KOPT-K1 (cell line): ENCODE measurements around the gene ZC3H18.

Experiments used
- H3K27ac ChIP-seq: fragments of 200-600 bp; sonication (generic); 2 replicates; pipeline ENCODE4 v1.5.1; 2016; ENCODE audit warnings: antibody characterized with exemption, mild to moderate bottlenecking, low read depth, low read length; ENCODE audit not compliant: poor library complexity, severe bottlenecking
- H3K36me3 ChIP-seq: fragments of 200-600 bp; sonication (generic); 2 replicates; pipeline ENCODE4 v1.5.1; 2017; ENCODE audit warnings: antibody characterized with exemption, mild to moderate bottlenecking, low read length, moderate library complexity; ENCODE audit not compliant: insufficient read depth
- H3K9me3 ChIP-seq: fragments of 200-600 bp; sonication (generic); 2 replicates; pipeline ENCODE4 v1.5.1; 2017; ENCODE audit warnings: antibody characterized with exemption, low read length, mild to moderate bottlenecking; ENCODE audit not compliant: insufficient read depth, poor library complexity, severe bottlenecking

ZC3H18 gene

DNA sequence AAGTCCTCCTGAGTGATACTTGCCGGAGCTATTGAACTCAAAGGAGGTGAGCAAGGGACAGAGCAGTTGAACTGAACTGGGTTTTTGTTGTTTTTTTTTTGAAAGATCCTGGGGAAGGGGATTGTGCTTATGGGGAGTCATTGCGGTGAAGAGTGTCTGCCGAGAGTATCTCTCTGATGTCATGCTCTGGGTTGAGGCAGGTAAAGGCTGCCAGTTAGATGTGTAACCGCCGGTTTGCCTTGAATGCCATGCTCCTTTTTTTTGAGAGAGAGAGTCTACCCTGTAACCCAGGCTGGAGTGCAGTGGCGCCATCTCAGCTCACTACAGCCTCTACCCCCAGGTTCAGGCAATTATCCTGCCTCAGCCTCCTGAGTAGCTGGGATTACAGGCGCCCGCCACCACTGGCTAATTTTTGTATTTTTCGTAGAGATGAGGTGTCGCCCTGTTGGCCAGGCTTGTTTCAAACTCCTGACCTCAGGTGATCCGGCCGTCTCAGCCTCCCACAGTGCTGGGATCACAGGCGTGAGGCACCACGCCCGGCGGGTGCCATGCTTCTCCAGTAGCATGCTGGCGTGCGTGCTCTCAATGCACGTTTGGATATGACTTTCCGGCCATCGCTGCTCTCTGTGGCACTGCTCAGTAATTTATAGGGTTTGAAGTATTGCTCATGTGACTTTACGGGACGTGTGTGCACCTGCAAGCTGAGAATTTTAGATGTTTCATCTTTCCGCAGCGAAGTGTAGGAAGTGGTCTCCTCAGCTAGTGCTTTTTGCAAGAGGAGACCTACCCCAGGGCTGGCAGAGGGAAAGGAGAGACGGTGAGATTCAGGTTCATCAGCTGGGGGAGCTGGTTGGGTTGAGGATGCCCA, 8.5 kb downstream of the ZC3H18 start:
- no peak overlapping the region for H3K27ac ChIP-seq
- H3K9me3 ChIP-seq: no peaks in the 10 kb centered on the region
- peaks cover 95% of the 10 kb centered on the region for H3K36me3 ChIP-seq

DNA sequence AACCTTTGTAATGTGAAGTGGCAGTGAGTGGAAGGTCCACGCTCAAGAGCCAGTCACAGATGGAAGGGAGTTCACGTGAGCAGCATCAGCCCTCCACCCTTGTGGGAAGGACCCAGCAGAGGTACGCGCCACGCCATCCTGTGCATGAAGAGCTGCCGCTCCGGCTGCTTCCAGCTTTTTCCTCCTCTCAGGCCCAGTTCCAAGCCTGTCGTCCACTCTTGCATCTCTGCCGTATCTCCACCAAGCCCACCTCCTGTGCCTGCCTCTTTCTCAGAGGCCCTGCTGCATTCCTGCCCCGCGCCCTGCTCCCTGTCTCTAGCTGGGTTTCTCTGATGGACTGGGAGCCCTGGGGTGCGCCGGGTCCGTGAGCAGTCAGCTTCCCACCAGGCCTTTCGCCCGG, 10.2 kb downstream of the ZC3H18 start:
- Histone ChIP-seq H3K9me3 (no peaks in the 10 kb centered on the region), H3K27ac (no peak overlapping the region), H3K36me3 (peaks cover 98% of the 10 kb centered on the region)

DNA sequence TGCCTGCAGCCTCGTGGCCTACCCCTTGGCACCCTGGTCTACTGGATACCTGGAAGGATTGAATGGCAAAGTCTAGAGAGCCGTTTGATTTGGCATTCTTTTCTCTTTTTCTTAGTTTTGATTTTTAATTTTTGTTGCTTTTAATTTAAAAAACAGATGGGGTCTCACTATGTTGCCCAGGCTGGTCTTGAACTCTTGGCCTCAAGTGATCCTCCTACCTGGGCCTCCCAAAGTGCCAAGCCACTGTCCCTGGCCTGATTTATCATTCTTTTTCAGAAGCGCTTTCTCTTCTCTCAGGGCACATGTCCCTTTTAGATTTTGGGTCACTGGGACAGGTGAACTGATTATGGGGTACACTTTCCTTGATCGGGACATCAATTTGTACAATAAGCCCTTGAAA, 10.8 kb downstream of the ZC3H18 start:
- peaks cover 98% of the 10 kb centered on the region for H3K36me3 ChIP-seq
- no peaks in the 10 kb centered on the region for H3K9me3 ChIP-seq

DNA sequence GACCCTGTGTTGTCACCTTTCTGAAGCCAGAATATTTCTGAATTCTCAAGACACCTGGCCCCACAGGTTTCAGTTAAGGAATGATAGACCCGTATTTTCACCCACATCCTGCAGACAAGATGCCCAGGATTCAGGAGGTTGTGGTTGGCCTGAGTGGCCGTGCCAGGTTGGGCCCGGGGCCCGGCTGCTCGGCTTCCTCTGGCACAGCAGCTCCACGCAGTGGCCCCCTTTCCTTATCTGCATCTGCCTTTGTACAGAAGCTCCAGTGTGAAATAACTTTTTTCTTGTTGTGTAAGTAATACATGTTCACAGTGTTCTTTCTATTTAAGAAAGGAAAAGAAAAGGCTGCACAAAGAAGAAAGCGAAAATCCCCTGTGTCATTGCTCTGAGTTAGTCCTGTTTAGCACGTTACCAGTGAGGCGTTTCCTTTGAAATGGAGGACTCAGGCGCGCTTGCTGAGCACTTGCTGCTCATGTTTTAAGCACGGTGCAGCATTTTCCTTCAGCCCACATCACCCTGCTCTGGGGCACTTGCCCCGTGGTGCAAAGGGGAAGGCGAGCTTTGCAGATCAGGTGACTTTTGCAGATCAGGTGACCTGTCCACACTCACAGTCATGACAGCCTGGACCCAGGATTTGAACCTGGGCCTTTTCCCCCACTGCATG, 12.8 kb downstream of the ZC3H18 start:
- Histone ChIP-seq H3K9me3 (no peaks in the 10 kb centered on the region), H3K36me3 (peaks cover 98% of the 10 kb centered on the region), H3K27ac (no peak overlapping the region)

More for the DNA sequence above, 10.8 kb downstream of the ZC3H18 start:
- H3K27ac ChIP-seq: no peak overlapping the region

DNA sequence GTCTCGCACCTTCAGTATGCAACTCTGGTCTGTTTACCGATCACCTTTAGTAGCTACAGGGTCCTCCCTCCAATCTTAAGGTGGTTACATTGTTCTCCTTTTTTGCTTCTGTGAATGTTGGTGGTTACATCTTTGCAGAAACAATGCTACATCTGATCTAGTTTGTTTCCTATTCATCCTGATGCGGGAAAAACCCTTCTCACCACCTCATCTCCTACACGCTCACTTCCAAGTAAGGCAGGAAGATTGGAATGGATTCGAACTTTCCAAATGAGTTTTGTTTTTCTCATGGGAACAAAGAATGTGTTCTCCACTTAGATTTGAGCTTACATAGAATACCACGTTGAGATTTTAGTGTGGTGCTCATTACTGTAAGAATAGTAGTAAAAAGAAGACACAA, 14.5 kb downstream of the ZC3H18 start:
- peaks cover 98% of the 10 kb centered on the region for H3K36me3 ChIP-seq

DNA sequence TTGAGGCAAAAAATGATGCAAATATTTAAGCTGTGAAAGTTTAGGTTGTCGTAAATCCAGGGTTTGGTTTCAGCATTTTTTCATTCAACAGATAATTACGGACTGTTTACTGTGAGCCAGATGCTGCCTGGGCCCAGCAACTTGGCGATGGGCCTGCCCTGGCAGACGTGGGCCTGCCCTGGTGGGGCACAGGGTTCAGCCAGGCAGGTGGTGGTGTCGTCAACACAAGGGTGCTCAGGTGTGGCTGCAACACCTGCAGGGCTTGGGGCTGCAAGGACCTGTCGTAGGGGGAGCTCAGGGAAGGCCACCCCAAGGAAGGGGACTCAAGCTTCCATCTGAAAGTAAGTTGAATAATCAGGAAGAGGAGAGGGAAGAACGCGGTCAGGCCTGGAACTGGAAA, 15.1 kb downstream of the ZC3H18 start:
- Histone ChIP-seq H3K27ac (no peak overlapping the region), H3K36me3 (peaks cover 98% of the 10 kb centered on the region), H3K9me3 (no peaks in the 10 kb centered on the region)

More for the DNA sequence above, 14.5 kb downstream of the ZC3H18 start:
- H3K27ac ChIP-seq: no peak overlapping the region
- H3K9me3 ChIP-seq: no peaks in the 10 kb centered on the region

DNA sequence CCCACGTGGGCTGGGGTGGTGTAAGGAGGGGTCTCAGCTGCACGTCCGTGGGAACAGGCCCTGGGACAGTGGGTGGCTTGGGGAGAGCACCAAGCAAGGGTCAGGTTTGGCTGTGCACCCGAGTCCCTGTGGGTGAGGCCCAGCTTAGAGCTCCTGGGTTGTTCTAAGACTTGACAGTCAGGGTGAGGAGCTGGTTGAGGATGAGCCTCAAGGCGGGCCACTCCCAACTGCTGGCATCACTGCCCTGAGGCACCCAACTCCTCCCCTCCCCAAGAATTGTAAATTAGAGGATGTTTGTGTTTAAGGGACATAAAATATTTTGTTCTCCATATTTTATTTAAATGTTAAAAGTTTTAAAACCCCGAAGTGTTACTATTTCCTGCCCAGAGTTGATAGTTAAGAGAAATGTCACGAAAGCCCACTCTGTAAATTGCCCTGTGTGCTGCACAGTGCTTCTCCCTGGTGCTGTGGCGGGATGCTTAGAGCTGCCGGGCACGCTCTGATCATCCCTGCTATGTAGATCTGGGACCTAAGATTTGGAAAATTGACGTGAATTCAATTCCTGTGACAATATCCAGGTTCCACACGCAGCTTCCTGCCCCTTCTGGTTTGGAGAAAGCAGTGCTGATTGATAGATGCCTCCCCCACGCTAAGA, 15.9 kb downstream of the ZC3H18 start:
- Histone ChIP-seq H3K27ac (no peak overlapping the region), H3K36me3 (peaks cover 98% of the 10 kb centered on the region), H3K9me3 (no peaks in the 10 kb centered on the region)

DNA sequence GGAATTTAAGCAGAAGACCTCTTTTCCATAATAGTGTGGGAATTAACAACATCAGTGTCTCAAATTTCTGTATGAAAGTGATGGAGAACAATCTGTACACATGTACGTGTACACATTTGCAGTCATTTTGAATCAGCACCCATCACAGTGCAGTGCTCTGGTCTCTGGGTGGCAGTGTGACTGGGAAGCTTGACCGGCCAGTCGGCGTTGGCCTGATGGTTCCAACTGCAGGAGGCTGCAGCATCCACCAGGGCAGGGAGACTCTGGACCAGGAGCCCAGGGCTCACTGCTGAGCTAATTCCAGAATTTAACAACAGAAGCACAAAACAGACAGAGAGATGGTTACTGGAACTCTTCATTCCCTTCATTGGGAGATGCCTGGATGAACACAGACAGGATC, 17.9 kb downstream of the ZC3H18 start:
- Histone ChIP-seq H3K9me3 (no peaks in the 10 kb centered on the region), H3K36me3 (peaks cover 97% of the 10 kb centered on the region), H3K27ac (no peak overlapping the region)

DNA sequence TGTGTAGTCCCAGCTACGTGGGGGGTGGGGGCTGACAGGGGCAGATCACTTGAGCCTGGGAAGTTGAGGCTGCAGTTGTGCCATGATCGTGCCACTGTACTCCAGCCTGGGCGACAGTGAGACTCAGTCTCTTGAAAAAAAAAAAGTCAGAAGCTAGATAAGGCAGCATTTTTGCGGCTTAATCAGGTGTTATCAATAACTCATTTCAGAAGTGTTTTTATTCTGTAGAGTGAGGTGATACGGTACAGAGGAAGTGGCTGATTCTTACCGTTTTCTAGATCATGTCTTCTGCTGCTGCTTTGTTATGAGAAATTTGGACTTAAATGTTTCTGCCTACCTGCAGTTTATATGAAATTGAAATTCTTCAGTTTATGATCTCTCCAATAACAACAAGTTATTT, 18.6 kb downstream of the ZC3H18 start:
- H3K27ac ChIP-seq: no peak overlapping the region
- no peaks in the 10 kb centered on the region for H3K9me3 ChIP-seq
- peaks cover 97% of the 10 kb centered on the region for H3K36me3 ChIP-seq

DNA sequence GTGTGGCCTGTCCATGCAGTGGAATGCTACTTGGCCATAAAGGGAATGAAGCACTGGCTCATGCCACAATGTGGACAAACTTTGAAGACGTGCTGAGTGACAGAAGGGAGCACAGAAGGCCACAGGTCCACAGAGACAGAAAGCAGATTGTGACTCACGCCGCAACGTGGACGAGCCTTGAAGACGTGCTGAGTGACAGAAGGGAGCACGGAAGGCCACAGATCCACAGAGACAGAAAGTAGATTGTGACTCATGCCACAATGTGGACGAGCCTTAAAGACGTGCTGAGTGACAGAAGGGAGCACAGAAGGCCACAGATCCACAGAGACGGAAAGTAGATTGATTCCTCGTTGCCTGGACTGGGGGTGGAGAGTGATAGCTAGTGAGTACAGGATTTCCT, 19.2 kb downstream of the ZC3H18 start:
- Histone ChIP-seq H3K36me3 (peaks cover 99% of the 10 kb centered on the region), H3K27ac (no peak overlapping the region), H3K9me3 (no peaks in the 10 kb centered on the region)

DNA sequence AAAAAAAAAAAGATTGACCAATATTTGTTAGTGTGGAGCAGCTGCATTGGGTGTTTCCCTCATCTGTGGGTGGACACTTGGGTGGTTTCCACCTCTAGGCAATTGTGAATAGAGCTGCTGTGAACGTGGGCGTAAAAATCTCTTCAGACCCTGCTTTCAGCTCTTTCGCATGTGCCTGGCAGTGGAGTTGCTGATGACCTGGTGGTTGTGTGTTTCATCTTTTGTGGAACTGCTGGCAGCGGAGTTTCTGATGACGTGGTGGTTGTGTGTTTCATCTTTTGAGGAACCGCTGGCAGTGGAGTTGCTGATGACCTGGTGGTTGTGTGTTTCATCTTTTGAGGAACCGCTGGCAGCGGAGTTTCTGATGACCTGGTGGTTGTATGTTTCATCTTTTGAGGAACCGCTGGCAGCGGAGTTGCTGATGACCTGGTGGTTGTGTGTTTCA, 21.4 kb downstream of the ZC3H18 start:
- Histone ChIP-seq H3K27ac (no peak overlapping the region), H3K36me3 (peaks cover 98% of the 10 kb centered on the region), H3K9me3 (no peaks in the 10 kb centered on the region)

DNA sequence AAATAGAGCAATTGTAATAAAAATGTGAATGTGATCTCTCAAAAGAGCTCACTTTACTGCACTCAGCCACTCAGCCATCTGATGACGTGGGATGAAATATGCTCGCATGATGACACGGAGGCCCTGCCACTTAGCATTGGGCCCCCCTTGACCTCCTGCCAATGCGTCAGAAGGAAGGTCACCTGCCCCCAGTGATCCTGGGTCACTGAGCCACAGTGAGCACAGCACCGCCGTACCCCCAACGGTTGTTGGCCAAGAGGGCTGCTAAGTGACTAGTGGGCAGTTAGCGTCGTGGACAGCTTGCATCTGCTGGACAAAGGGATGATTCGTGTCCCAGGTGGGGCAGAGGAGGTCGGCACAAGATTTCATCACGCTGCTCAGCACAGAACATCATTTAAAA, 22.9 kb downstream of the ZC3H18 start:
- H3K27ac ChIP-seq: no peak overlapping the region
- no peaks in the 10 kb centered on the region for H3K9me3 ChIP-seq
- peaks cover 98% of the 10 kb centered on the region for H3K36me3 ChIP-seq

DNA sequence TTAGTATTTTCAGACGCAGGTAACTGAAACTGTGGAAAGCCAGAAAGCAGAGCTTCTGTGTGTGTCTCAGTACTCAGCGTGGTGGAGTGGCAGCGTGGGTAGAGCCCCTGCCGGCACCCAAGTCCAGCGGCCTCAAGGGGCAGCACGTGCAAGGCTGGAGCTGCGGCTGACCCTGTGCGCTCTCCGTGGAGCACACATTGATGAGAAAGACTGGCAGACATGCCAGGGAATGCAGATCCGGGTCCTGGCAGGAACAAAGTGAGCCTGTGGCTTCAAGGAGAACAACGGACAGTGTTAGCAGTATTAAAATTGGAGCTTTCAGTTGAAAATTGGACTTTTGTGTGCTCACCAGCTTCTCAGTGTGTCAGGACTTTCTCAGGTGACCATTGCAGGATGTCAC, 23.3 kb downstream of the ZC3H18 start:
- H3K27ac ChIP-seq: no peak overlapping the region
- peaks cover 98% of the 10 kb centered on the region for H3K36me3 ChIP-seq
- no peaks in the 10 kb centered on the region for H3K9me3 ChIP-seq

DNA sequence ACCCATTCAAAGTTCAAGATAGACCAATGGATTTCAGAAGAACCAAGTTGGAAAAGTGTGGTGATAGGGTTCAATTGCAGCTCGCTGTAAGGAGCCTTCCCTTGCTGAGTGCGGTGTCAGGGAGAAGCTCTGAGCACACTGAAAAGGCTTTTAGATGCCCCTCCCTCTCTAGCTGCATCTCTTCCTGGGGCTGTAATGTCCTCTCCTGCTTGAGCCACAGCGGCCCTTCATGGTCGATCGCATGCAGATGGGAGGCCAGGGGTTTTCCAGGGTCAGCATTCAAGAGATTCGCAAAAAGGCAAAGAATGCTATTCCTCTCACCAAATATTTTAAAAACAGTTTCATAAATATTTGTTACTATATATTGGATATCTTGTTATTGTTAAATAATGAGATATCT, 23.7 kb downstream of the ZC3H18 start:
- Histone ChIP-seq H3K36me3 (peaks cover 98% of the 10 kb centered on the region), H3K9me3 (no peaks in the 10 kb centered on the region), H3K27ac (no peak overlapping the region)

DNA sequence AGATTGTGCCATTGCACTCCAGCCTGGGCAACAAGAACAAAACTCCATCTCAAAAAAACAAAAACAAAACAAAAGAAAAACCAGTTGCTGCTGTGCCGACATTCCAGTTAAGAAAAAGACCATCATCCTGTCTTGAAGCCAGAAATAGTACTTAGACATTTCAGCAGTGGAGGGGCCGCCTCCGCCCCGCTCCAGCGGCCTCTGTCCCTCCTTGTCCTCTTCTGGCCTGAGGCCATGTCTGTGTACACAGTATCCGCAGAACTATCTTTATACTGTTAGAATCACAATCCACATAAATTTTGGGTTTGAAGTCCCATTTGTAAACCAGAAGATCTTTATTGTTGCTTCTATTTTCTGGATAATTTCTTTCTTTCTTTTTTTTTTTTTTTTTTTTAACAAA, 24.9 kb downstream of the ZC3H18 start:
- Histone ChIP-seq H3K36me3 (peaks cover 98% of the 10 kb centered on the region), H3K9me3 (no peaks in the 10 kb centered on the region), H3K27ac (no peak overlapping the region)
